Activated T-helper 1 cell treated with anti-CD3 and anti-CD28 coated beads, Interleukin-12 subunit alpha, Interleukin-12 subunit beta, Interleukin-2, Interleukin-4 antibody, amounts not matched to agents 30 ng/mL and 10 ng/mL and 1 ng/mL, durations not matched to agents 14 hours and 24 hours and 36 hours (primary cell): Measurements from ENCODE around the gene TEX36. TPM values are rescaled to one million over a fixed set of nuclear protein-coding genes. Genes with fewer than 3 reads are reported as not detected.
"Not testable (repeated sequence)": the region's sequence is repeated elsewhere in the genome, so short reads cannot be mapped to it uniquely, and the experiment has no call there.

Source experiments
- DNase-seq: peaks from one replicate; pipeline ENCODE4 v3.0.0; 2021; ENCODE audit warnings: low spot score
- H3K27ac Mint-ChIP-seq: one replicate; pipeline ENCODE4 v1.8.0; 2021; ENCODE audit warnings: mild to moderate bottlenecking, mixed read lengths
- H3K27me3 Mint-ChIP-seq: one replicate; pipeline ENCODE4 v1.8.0; 2022; ENCODE audit warnings: mild to moderate bottlenecking, moderate library complexity, mixed read lengths; ENCODE audit not compliant: insufficient read depth
- H3K36me3 Mint-ChIP-seq: one replicate; pipeline ENCODE4 v1.8.0; 2021; ENCODE audit warnings: low read depth, mixed read lengths
- H3K4me1 Mint-ChIP-seq: one replicate; pipeline ENCODE4 v1.8.0; 2021; ENCODE audit warnings: low read depth, mixed read lengths
- H3K4me3 Mint-ChIP-seq: one replicate; pipeline ENCODE4 v1.8.0; 2021; ENCODE audit warnings: mild to moderate bottlenecking, moderate library complexity, mixed read lengths
- H3K9me3 Mint-ChIP-seq: one replicate; pipeline ENCODE4 v1.8.0; 2021; ENCODE audit warnings: mixed read lengths
- intact Hi-C: fragments of 100-400 bp; cut with micrococcal nuclease; formaldehyde crosslinking; loops from one replicate; pipeline ENCODE4 v1.15.1; 2024
- total RNA-seq: library from RNA; stranded (reverse); gene quantifications from 2 replicates; pipeline ENCODE4 v1.2.3, GENCODE V29; 2022

TEX36 gene
- total RNA-seq, 1 donor from 2014 or later, result not detected

DNA sequence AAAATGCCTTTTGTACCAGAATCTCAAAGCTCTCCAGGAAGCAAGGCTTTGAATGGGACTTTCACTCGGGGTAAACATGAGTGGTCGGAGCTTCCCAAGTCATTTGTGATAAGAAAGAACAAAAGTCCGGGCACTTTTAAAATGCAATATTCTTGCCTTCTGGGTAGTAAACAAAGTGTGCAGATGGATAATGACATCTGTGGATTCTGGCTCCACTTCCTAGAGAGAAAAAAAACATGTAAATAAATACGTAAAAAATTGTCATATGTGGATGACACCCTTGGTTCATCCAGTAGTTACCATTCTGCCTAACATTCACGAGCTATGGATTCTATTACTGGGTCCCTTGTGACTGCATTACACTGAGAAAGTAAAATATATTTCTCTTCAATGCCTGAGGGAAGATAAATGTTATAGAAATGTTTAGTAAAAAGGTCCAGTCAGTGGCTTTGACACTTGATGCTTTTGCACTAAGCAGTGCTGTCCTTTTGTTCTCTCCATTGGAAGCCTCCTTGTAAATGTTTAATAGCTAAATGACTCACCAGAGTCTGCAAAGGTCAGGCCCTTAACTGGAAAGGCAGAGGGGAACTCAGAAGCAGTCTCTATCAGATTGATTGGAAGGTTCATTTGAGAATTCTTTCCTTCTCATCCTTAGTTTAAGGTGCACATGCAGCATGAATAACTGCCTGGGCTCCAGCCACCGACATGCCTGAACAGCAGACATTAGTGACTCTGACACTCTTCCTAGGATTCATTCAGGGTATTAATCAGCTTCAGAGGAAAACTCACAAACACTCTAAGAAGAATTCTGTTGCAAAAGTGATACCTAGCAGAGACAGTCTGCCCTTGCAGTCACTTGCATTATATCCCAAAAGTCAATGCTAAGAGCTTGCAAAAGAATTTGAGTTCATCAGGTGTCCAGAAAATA is 24.8 kb upstream of the TEX36 start:
- intact Hi-C loops, result no loop called here
- Mint-ChIP-seq H3K4me3 (no peak overlapping the region), H3K4me1 (no peaks in the 10 kb centered on the region), H3K9me3 (peaks cover 2% of the 10 kb centered on the region), H3K36me3 (no peaks in the 10 kb centered on the region), H3K27me3 (peaks cover 7% of the 10 kb centered on the region), H3K27ac (no peak overlapping the region)
- no peak for DNase-seq

GRCh38 chr10:125700355-125700911 is 17.5 kb upstream of the TEX36 start:
- Mint-ChIP-seq H3K4me3 (no peak overlapping the region), H3K9me3 (peaks cover 4% of the 10 kb centered on the region), H3K27me3 (peaks cover 4% of the 10 kb centered on the region), H3K36me3 (no peaks in the 10 kb centered on the region), H3K27ac (no peak overlapping the region), H3K4me1 (no peaks in the 10 kb centered on the region)
- intact Hi-C loops, result no loop called here
- no peak for DNase-seq

GRCh38 chr10:125699562-125700143 is 16.7 kb upstream of the TEX36 start:
- Mint-ChIP-seq H3K36me3 (no peaks in the 10 kb centered on the region), H3K27me3 (peaks cover 4% of the 10 kb centered on the region), H3K27ac (no peak overlapping the region), H3K4me1 (no peaks in the 10 kb centered on the region), H3K4me3 (no peak overlapping the region), H3K9me3 (peaks cover 4% of the 10 kb centered on the region)
- intact Hi-C loops, result no loop called here
- DNase-seq, result no peak

DNA sequence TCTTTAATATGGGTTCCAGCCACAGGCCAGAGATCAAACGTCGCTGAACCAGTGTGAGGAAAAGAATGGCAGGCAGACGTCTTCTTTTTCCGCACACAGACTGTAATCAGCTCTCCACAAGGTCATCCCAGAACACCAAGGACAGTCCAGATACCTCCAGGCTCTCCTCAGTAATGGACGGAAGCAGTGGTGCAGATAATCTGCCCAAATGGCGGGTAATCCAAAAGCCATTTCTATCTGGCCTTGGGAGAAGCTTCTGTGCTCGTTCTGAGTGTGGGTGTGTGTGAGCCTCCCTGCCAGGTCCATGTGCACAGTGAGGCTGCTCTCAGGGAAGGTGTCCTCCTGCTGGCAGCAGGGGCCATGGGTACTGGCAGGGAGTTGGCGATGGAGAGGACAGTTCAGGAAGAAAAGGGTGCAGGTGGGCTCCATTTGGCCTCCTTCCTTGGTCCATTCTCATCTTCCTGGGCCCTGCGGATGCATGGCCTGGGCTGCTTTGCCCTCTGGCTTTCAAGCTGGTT is 15.6 kb upstream of the TEX36 start:
- Mint-ChIP-seq H3K4me1 (no peaks in the 10 kb centered on the region), H3K36me3 (no peaks in the 10 kb centered on the region), H3K27me3 (peaks cover 2% of the 10 kb centered on the region), H3K9me3 (peaks cover 4% of the 10 kb centered on the region), H3K4me3 (no peak overlapping the region), H3K27ac (no peak overlapping the region)
- DNase-seq, result no peak
- intact Hi-C loops, result no loop called here

DNA sequence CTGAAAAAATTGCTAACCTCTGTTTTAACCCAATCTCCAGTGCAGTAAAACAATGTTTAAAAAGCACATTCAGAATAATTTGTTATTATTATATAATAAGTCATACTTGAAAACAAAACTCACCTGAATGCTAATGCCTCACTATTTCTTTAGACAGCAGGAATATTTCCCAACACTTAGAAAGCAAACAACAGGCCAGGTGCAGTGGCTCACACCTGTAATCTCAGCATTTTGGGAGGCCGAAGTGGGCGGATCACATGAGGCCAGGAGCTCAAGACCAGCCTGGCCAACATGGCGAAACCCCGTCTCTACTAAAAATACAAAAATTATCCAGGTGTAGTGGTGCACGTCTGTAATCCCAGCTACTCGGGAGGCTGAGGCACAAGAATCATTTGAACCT is 13.9 kb upstream of the TEX36 start:
- H3K27ac Mint-ChIP-seq, H3K27me3 Mint-ChIP-seq, H3K4me3 Mint-ChIP-seq, H3K9me3 Mint-ChIP-seq, H3K4me1 Mint-ChIP-seq, H3K36me3 Mint-ChIP-seq, DNase-seq, intact Hi-C loops: not testable (repeated sequence)

DNA sequence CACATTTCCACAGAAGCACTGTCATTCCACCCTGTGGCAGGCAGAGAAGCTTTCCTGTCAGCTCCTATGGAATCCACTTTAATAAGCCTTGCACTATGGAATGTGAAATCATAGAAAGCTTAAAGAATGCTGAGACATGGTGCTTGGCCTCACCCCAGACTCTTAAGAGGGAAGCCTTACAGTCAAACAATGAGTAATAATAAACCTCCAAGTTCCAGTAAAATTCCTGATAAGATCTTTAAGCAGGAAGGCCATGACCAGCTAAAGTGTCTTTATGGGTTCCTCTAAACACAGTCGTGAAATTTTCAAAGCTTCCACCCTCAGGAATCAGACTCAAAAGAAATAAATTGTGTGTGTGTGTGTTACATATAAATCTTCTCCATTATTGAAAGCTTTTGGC is 11.9 kb upstream of the TEX36 start:
- H3K9me3 Mint-ChIP-seq, result no peaks in the 10 kb centered on the region
- H3K4me1 Mint-ChIP-seq, result no peaks in the 10 kb centered on the region
- DNase-seq, result no peak
- H3K27me3 Mint-ChIP-seq, result peaks cover 2% of the 10 kb centered on the region
- H3K4me3 Mint-ChIP-seq, result no peak overlapping the region
- no peaks in the 10 kb centered on the region for H3K36me3 Mint-ChIP-seq
- intact Hi-C loops, result no loop called here
- H3K27ac Mint-ChIP-seq, result no peak overlapping the region

DNA sequence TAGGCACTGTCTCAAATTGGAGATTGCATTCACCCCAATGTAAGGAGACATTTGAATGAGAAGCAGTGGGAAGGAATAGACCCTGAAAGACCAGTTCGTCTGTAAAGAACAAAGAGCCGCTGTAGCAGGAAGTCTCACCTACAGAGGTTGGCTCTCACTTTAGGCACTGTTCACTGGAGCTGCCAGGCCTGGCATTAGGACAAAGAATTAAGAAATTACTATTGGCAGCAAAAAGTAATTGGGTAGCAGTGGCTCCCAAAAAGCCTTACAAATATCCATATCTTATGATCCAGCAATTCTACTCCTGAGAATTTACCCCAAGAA is 10.5 kb upstream of the TEX36 start:
- intact Hi-C loops, result no loop called here
- no peak overlapping the region for H3K27ac Mint-ChIP-seq
- H3K4me3 Mint-ChIP-seq, result no peak overlapping the region
- H3K4me1 Mint-ChIP-seq, result no peaks in the 10 kb centered on the region
- no peaks in the 10 kb centered on the region for H3K36me3 Mint-ChIP-seq
- no peak for DNase-seq
- H3K9me3 Mint-ChIP-seq, result no peaks in the 10 kb centered on the region
- peaks cover 2% of the 10 kb centered on the region for H3K27me3 Mint-ChIP-seq

DNA sequence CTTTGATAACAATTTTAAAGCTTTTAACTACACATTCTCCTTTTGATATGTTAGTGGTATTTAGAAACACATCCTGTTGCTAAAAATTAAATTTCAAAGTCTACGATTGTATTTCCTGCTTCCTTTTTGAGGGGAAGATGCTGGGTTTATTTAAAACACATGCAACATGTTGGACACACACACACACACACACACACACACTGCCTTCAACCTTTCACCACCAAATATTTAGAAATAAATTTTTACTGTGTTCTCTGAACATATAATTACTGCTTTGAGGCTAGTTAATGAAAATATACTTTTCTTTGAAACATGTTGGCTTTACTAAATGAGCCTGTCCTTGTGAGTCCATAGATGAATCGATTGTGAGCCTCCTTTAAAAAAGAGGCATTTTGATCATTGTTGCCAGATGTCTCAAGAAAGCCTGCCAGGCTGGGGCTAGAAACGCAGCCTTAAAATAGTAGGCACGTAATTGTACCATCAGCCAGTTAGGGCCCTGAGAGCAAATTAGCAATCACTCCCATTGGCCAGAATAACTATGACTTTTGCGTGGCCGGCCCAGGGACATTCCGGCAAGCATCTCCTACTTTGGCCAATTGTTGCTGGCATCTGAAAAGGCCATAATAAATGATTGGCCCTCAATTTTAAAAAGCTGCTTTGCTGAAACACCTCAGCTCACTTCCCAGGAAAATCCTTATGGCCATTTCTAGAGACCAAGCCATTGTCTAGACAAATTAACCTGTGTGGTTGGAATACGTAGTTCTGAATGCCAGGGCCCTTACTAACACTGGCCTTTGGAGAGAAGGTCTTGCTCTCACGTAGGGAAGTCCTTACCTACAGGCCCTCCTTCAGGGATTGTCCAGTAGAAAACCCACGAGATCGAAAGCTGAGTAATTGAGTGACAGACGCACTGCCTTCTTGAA is 9.9 kb upstream of the TEX36 start:
- no peak overlapping the region for H3K4me3 Mint-ChIP-seq
- intact Hi-C loops, result no loop called here
- H3K4me1 Mint-ChIP-seq, result no peaks in the 10 kb centered on the region
- H3K27ac Mint-ChIP-seq, result no peak overlapping the region
- no peaks in the 10 kb centered on the region for H3K9me3 Mint-ChIP-seq
- no peak for DNase-seq
- peaks cover 2% of the 10 kb centered on the region for H3K27me3 Mint-ChIP-seq
- no peaks in the 10 kb centered on the region for H3K36me3 Mint-ChIP-seq

GRCh38 chr10:125692196-125692595 is 9.2 kb upstream of the TEX36 start:
- Mint-ChIP-seq H3K36me3 (no peaks in the 10 kb centered on the region), H3K4me3 (no peak overlapping the region), H3K9me3 (no peaks in the 10 kb centered on the region), H3K27me3 (peaks cover 2% of the 10 kb centered on the region), H3K27ac (no peak overlapping the region), H3K4me1 (no peaks in the 10 kb centered on the region)
- intact Hi-C loops, result no loop called here
- DNase-seq, result no peak

- H3K36me3 Mint-ChIP-seq, result no peaks in the 10 kb centered on the region
- no peak overlapping the region for H3K27ac Mint-ChIP-seq
- H3K4me3 Mint-ChIP-seq, result no peak overlapping the region
- intact Hi-C loops, result no loop called here
- H3K4me1 Mint-ChIP-seq, result no peaks in the 10 kb centered on the region
- no peak for DNase-seq
- H3K9me3 Mint-ChIP-seq, result no peaks in the 10 kb centered on the region
- H3K27me3 Mint-ChIP-seq, result peaks cover 2% of the 10 kb centered on the region
Measured at GRCh38 chr10:125691160-125691981, 8.4 kb upstream of the TEX36 start.

DNA sequence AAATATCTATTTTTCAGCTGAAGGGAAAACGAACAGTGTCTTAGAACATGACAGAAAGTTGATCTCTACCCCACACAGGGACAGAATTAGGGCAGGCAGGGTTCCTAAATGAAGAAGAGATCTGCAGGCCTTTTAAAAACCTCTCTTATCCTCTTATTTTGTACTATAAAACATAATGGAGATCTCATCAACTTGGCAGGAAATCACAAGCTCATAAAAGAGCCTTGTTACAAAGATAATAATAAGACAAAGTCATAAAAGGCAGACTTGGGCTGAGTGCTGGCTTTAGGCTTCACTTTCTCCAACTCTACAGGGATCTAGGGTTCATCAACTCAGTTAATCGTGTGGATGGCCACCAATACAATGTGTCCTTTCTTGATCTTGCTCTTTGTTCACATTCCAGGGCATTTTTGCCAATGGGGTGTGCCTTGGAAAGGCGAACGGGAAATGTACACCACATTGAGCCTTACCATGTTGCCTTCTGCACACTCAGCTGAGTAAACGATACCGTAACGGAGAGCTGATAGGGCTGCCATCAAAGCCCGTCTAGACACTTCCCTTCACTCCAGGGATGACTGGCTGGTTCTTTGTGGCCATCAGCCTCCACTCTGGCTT is 7.1 kb upstream of the TEX36 start:
- Mint-ChIP-seq H3K36me3 (no peaks in the 10 kb centered on the region), H3K4me1 (no peaks in the 10 kb centered on the region), H3K4me3 (no peak overlapping the region), H3K27me3 (no peaks in the 10 kb centered on the region), H3K27ac (no peak overlapping the region), H3K9me3 (no peaks in the 10 kb centered on the region)
- DNase-seq, result no peak
- intact Hi-C loops, result no loop called here
